ENCODE data around the gene UPP2.

DNA sequence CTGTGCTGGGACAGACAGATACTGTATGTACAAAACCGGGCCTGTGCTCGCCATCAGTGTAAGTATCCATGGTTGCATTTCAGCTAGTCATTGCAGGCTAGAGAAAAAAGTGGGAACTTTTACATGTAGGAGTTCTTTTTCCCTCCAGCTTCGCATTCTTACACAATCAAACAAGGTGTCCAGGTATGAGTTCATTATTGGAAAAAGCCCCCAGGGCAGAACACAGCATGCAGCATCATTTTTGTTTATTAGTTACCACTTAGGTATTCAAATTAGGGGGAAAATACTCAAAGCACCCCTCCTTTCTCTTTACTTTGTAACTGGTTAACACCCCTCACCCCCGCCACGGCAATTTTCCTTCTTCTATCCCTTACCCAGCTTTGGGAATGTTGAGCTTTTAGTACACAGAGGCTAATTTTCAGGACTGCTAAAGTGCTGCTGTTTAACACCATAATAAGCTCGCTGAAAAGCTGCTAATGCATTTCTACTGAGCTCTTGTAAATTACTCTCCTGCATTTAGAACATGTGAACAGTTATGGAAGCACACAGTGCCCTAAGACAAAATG lies 13.6 kb downstream of the UPP2 start:
- TF ChIP-seq GATA2 (IDR thresholded peaks at IDR 0.05; ENCODE audit: low read depth, low read length) (no peak), GATA3 (IDR thresholded peaks at IDR 0.05; ENCODE audit: low read depth, low read length) (no peak)
